IPS-20b (cell line): ENCODE data around the gene GRAMD2A.
A peak's percentile ranks its signal among the peaks of the same experiment; 100 is the strongest.

Source experiments
- H3K27ac ChIP-seq: one replicate; pipeline ENCODE4 v1.5.1; 2013; ENCODE audit warnings: low read length
- H3K27me3 ChIP-seq: 2 replicates; pipeline ENCODE4 v1.6.1; 2013; ENCODE audit warnings: mild to moderate bottlenecking, low read length, inconsistent platforms; ENCODE audit not compliant: insufficient read depth
- H3K36me3 ChIP-seq: 2 replicates; pipeline ENCODE4 v1.6.1; 2013; ENCODE audit warnings: low read depth, mild to moderate bottlenecking, inconsistent platforms, low read length, moderate library complexity; ENCODE audit not compliant: insufficient read depth
- H3K4me1 ChIP-seq: 2 replicates; pipeline ENCODE4 v1.6.1; 2013; ENCODE audit warnings: mild to moderate bottlenecking, control low read depth, inconsistent platforms, low read length, moderate library complexity; ENCODE audit not compliant: insufficient read depth
- H3K4me3 ChIP-seq: 2 replicates; pipeline ENCODE4 v1.5.1; 2013; ENCODE audit warnings: mild to moderate bottlenecking, low read length, inconsistent platforms
- H3K9ac ChIP-seq: 2 replicates; pipeline ENCODE4 v1.6.1; 2013; ENCODE audit warnings: low read depth, mild to moderate bottlenecking, inconsistent platforms, low read length, moderate library complexity
- H3K9me3 ChIP-seq: 2 replicates; pipeline ENCODE4 v1.6.1; 2013; ENCODE audit warnings: mild to moderate bottlenecking, low read depth, low read length, inconsistent platforms; ENCODE audit not compliant: insufficient read depth

The GRAMD2A gene

GRCh38 chr15:72116731-72117485, 80.7 kb downstream of the GRAMD2A start:
- peaks cover 5% of the 10 kb centered on the region for H3K4me1 ChIP-seq
- H3K36me3 ChIP-seq: no peaks in the 10 kb centered on the region
- peak overlapping the region; percentile 66; the same call in 1 of the 2 replicates for H3K9ac ChIP-seq
- H3K9me3 ChIP-seq: no peaks in the 10 kb centered on the region
- H3K4me3 ChIP-seq: peak overlapping the region; percentile 89
- no peaks in the 10 kb centered on the region for H3K27me3 ChIP-seq
- H3K27ac ChIP-seq: no peak overlapping the region

GRCh38 chr15:72113347-72114031, 84.1 kb downstream of the GRAMD2A start:
- no peak overlapping the region for H3K9ac ChIP-seq
- no peak overlapping the region for H3K4me3 ChIP-seq
- H3K27ac ChIP-seq: no peak overlapping the region
- H3K36me3 ChIP-seq: no peaks in the 10 kb centered on the region
- H3K9me3 ChIP-seq: no peaks in the 10 kb centered on the region
- peaks cover 5% of the 10 kb centered on the region for H3K4me1 ChIP-seq
- H3K27me3 ChIP-seq: no peaks in the 10 kb centered on the region

- H3K4me1 ChIP-seq: peaks cover 5% of the 10 kb centered on the region
- H3K36me3 ChIP-seq: no peaks in the 10 kb centered on the region
- no peaks in the 10 kb centered on the region for H3K9me3 ChIP-seq
- H3K4me3 ChIP-seq: no peak overlapping the region
- H3K27ac ChIP-seq: no peak overlapping the region
- no peak overlapping the region for H3K9ac ChIP-seq
- H3K27me3 ChIP-seq: no peaks in the 10 kb centered on the region
Observed at GRCh38 chr15:72112805-72113204, 84.8 kb downstream of the GRAMD2A start.

GRCh38 chr15:72112116-72112515, 85.5 kb downstream of the GRAMD2A start:
- H3K4me1 ChIP-seq: peaks cover 5% of the 10 kb centered on the region
- no peaks in the 10 kb centered on the region for H3K27me3 ChIP-seq
- H3K9ac ChIP-seq: no peak overlapping the region
- no peak overlapping the region for H3K4me3 ChIP-seq
- H3K36me3 ChIP-seq: no peaks in the 10 kb centered on the region
- no peak overlapping the region for H3K27ac ChIP-seq
- H3K9me3 ChIP-seq: no peaks in the 10 kb centered on the region

GRCh38 chr15:72110355-72110754, 87.2 kb downstream of the GRAMD2A start:
- Histone ChIP-seq H3K27ac (no peak overlapping the region), H3K36me3 (no peaks in the 10 kb centered on the region), H3K4me1 (no peaks in the 10 kb centered on the region; the same call in 1 of the 2 replicates)

More at GRCh38 chr15:72110355-72110754, 87.2 kb downstream of the GRAMD2A start:
- H3K4me3 ChIP-seq: no peak overlapping the region
- H3K9ac ChIP-seq: no peak overlapping the region
- no peaks in the 10 kb centered on the region for H3K9me3 ChIP-seq
- no peaks in the 10 kb centered on the region for H3K27me3 ChIP-seq
